Parathyroid adenoma (tissue), 2 donors: ENCODE results near the gene SBF2.
"Not testable (repeated sequence)": the region's sequence is repeated elsewhere in the genome, so short reads cannot be mapped to it uniquely, and the experiment has no call there.

Experiments used
- H2AFZ ChIP-seq: fragments of 300-600 bp; sonication (generic); one replicate; pipeline ENCODE4 v1.7.0; 2017; ENCODE audit warnings: antibody characterized with exemption, mild to moderate bottlenecking
- H3K27ac ChIP-seq: fragments of 300-600 bp; sonication (generic); one replicate; pipeline ENCODE4 v1.7.0; 2017
- H3K27me3 ChIP-seq: fragments of 300-600 bp; sonication (generic); one replicate; pipeline ENCODE4 v1.7.0; 2017; ENCODE audit warnings: low read length; ENCODE audit not compliant: control insufficient read depth, insufficient read depth
- H3K36me3 ChIP-seq: fragments of 300-600 bp; sonication (generic); one replicate; pipeline ENCODE4 v1.7.0; 2017; ENCODE audit warnings: low read length; ENCODE audit not compliant: control insufficient read depth, insufficient read depth
- H3K4me1 ChIP-seq: fragments of 300-600 bp; sonication (generic); one replicate; pipeline ENCODE4 v1.7.0; 2017; ENCODE audit warnings: control low read depth
- H3K4me2 ChIP-seq: fragments of 300-600 bp; sonication (generic); one replicate; pipeline ENCODE4 v1.7.0; 2017; ENCODE audit warnings: low read length
- H3K4me3 ChIP-seq: fragments of 300-600 bp; sonication (generic); one replicate; pipeline ENCODE4 v1.7.0; 2017; ENCODE audit warnings: low read depth, low read length
- H3K79me2 ChIP-seq: fragments of 300-600 bp; sonication (generic); one replicate; pipeline ENCODE4 v1.7.0; 2017; ENCODE audit warnings: control low read depth
- H3K9ac ChIP-seq: fragments of 300-600 bp; sonication (generic); one replicate; pipeline ENCODE4 v1.7.0; 2017; ENCODE audit warnings: mild to moderate bottlenecking
- H3K9me3 ChIP-seq: fragments of 300-600 bp; sonication (generic); one replicate; pipeline ENCODE4 v1.7.0; 2017; ENCODE audit warnings: low read length; ENCODE audit not compliant: control insufficient read depth
- TF ChIP-seq, protein P1 (sequence below): fragments of 300-600 bp; sonication (generic); IDR thresholded peaks from one replicate; pipeline ENCODE4 v1.7.0; 2017; ENCODE audit warnings: antibody characterized with exemption, mild to moderate bottlenecking
- donor health status: primary hyperparathyroidism.

The SBF2 gene

DNA sequence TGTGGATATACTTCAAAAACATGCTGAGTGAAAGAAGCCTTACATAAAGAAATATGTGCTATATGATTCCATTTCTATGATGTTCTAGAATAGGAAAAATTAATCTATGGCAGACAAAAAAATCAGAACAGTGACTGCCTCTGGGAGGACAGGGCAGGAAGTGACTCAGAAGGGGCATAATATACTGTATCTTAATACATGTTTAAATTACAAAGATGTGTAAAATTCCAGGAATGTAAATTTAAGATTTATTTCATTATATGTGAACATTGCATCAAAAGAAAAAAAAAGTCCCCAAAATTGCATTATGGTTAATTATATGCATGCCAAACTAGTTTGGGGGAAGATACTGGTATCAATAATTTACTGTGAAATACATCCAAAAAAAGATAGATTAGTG, 32.2 kb downstream of the SBF2 start:
- Histone ChIP-seq H3K4me1 (peaks cover 3% of the 10 kb centered on the region), H3K27ac (no peak overlapping the region), H3K4me2 (no peak overlapping the region), H3K9me3 (no peaks in the 10 kb centered on the region), H3K36me3 (no peaks in the 10 kb centered on the region), H3K79me2 (peaks cover 10% of the 10 kb centered on the region), H3K27me3 (no peaks in the 10 kb centered on the region), H2AFZ (no peak overlapping the region), H3K9ac (no peak overlapping the region), H3K4me3 (no peak overlapping the region)
- TF ChIP-seq, protein P1, sequence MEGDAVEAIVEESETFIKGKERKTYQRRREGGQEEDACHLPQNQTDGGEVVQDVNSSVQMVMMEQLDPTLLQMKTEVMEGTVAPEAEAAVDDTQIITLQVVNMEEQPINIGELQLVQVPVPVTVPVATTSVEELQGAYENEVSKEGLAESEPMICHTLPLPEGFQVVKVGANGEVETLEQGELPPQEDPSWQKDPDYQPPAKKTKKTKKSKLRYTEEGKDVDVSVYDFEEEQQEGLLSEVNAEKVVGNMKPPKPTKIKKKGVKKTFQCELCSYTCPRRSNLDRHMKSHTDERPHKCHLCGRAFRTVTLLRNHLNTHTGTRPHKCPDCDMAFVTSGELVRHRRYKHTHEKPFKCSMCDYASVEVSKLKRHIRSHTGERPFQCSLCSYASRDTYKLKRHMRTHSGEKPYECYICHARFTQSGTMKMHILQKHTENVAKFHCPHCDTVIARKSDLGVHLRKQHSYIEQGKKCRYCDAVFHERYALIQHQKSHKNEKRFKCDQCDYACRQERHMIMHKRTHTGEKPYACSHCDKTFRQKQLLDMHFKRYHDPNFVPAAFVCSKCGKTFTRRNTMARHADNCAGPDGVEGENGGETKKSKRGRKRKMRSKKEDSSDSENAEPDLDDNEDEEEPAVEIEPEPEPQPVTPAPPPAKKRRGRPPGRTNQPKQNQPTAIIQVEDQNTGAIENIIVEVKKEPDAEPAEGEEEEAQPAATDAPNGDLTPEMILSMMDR, result no peak

DNA sequence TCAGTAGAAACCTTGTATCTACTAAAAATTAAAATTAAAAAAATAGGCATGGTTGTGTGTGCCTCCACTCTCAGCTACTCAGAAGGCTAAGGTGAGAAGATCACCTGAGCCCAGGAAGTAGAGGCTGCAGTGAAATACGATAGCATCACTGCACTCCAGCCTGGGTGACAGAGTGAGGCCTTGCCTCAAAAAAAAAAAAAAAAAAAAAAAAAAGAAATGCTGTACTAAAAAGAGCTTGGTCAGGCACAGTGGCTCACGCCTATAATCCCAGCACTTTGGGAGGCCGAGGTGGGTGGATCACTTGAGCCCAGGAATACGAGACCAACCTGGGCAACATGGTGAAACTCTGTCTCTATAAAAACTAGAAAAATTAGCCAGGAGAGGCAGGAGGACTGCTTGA, 36.5 kb downstream of the SBF2 start:
- Histone ChIP-seq H3K4me2 (no peak overlapping the region), H3K9ac (no peak overlapping the region), H3K27me3 (no peaks in the 10 kb centered on the region), H3K79me2 (peaks cover 8% of the 10 kb centered on the region), H3K9me3 (no peaks in the 10 kb centered on the region), H3K4me1 (peaks cover 3% of the 10 kb centered on the region), H3K36me3 (no peaks in the 10 kb centered on the region), H3K4me3 (no peak overlapping the region), H3K27ac (peak overlapping the region; percentile 32), H2AFZ (no peak overlapping the region)
- TF ChIP-seq, protein P1, result no peak

DNA sequence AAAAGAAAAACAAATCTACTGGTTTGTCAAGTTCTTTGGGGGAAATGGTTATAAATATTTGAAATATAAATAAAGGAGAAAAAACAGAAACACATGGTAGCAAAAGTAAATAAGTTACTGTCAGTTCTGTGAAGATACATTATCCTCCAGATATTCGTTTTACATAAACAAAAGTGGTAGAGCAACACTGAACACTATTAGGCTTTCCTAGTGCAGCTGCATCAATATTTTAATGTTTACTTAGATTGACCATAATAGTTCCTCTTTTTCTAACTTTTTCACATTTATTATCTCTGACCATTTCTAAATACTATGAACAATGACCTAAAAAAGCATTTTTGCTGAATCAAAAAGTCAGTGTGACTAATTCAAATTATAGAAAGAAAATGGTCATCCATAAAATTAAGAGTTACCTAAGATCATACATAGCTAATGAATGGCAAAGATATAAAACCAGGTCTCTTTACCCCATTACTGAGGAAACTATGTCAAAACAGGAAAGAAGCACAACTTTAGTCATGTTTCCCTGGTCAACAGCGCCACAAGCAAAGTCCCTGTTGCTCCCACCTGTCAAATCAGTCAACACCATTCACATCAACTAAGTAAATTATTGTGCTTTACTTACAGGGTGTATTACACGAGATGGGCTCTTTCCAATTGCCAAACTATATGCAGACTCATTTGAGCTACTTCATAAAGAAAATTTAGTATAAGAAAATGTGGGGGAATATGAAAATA, 38.5 kb downstream of the SBF2 start:
- Histone ChIP-seq H3K4me3 (no peak overlapping the region), H3K27ac (no peak overlapping the region), H3K4me1 (peaks cover 3% of the 10 kb centered on the region), H3K36me3 (no peaks in the 10 kb centered on the region), H3K27me3 (no peaks in the 10 kb centered on the region), H3K9ac (no peak overlapping the region), H3K79me2 (peaks cover 11% of the 10 kb centered on the region), H3K9me3 (no peaks in the 10 kb centered on the region), H2AFZ (no peak overlapping the region), H3K4me2 (no peak overlapping the region)
- TF ChIP-seq, protein P1, result no peak

DNA sequence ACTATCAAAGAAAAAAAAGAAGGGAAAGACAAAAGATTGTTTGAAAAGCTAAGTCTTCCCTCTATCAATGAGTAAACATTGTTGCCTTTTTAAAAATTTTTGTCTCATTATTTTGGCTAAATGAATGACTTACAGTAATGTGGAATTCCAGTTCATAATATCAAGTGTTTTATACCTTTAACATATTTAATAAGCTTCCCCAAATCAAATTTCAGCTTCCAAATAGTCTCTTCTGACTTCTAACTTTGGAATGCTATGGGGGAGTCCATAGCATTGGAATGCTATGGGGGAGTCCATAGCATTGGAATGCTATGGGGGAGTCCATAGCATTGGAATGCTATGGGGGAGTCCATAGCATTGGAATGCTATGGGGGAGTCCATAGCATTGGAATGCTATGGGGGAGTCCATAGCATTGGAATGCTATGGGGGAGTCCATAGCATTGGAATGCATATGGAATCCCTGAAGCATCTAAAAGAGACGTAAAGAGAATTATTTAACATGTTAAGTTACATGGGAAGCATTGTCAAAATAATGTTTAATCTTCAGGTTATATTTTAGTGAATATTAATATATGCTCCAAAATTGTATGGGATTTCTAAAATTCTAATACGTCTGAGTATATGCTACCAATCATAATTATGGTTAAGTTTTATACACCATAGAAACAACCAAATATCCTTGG, 44.4 kb downstream of the SBF2 start:
- H3K9ac ChIP-seq, H3K4me3 ChIP-seq, H3K27ac ChIP-seq, H3K79me2 ChIP-seq, H3K4me2 ChIP-seq, H3K36me3 ChIP-seq, H3K27me3 ChIP-seq, H3K9me3 ChIP-seq, H2AFZ ChIP-seq, H3K4me1 ChIP-seq: not testable (repeated sequence)

DNA sequence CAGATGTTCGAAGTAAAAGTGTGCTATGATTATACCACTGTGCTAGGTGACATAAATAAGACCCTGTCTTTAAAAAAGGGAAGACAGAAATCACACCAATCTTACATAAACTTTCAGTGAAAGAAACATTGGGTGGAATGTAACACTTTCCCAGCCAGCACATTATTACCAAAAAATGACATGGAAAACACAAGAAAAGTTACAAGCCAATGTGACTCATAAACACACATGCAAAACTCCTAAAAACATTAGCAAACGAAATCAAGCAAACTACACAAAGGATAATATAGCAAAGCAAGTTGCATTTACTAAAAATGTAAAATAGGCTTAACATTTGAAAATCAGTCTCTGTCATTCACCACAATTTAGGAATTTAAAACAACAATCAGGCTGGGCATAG, 47.0 kb downstream of the SBF2 start:
- Histone ChIP-seq H3K4me1 (no peaks in the 10 kb centered on the region), H3K4me2 (no peak overlapping the region), H3K9me3 (no peaks in the 10 kb centered on the region), H3K79me2 (peaks cover 5% of the 10 kb centered on the region), H3K4me3 (no peak overlapping the region), H3K27ac (no peak overlapping the region), H2AFZ (no peak overlapping the region), H3K36me3 (no peaks in the 10 kb centered on the region), H3K9ac (no peak overlapping the region), H3K27me3 (no peaks in the 10 kb centered on the region)
- TF ChIP-seq, protein P1, result no peak
